ENCODE results near the gene CYP1A2.

DNA sequence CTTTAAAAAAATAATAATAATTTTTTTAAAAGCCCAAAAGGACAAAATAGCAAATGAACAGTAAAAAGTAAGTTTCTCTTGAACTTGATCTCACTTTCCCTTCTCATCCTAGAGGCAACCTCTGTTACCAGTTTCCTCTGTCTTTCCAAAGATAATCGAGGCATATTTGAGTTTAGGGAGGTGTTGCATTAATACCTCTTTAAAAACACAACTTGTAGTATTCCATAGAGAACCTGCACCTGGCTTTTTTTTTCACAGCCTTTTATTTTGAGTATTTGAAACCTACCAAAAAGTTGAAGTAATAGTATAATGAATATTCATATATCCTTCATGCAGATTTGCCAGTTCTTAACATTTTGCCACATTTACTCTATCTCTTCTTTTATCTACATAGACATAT lies 42.4 kb downstream of the CYP1A2 start:
- TF ChIP-seq CTCF (IDR thresholded peaks at IDR 0.05; ENCODE audit: insufficient read depth, low read length, poor library complexity, severe bottlenecking) (no peak), EZH2phosphoT487 (conservative IDR thresholded peaks at IDR 0.05; ENCODE audit: low read length) (no peak)

Data from SU-DHL-6 (cell line).